ENCODE measurements around the gene CLCN1. TPM values are rescaled to one million over a fixed set of nuclear protein-coding genes. Genes with fewer than 3 reads are reported as not detected.

CLCN1 gene
- total and polyA plus RNA-seq, 2 of the 4 experiments (the other 2 are of a cell fraction): not detected

DNA sequence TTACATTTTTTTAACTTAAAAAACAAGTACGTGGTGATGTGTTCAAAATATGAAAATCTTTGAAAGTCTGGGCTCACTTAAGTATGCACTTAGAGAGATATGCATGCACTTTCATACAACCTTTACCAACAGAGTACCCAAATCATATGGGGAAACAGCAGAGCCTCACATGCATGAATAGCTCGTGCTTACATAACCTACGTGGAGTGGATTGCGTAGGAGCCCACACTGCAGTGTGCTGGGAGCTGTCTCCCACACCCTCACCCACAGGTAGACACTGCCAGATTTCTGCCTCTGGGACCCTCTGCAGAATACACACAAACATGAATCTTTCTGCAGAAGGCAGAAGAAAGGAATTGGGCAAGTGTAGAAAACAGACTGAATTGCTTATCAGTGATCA lies 581 bp downstream of the CLCN1 start:
- H3K4me3 ChIP-seq (ENCODE audit: insufficient read depth, low read depth, low read length): no peak overlapping the region
- no peak overlapping the region for H2BK5ac ChIP-seq (ENCODE audit: low read depth, low read length, poor library complexity, severe bottlenecking)
- H2BK15ac ChIP-seq (ENCODE audit: low read depth, low read length): no peak overlapping the region
- intact Hi-C loops (cut with micrococcal nuclease) (no loop called here), in situ Hi-C loops (cut with MboI; ENCODE audit: low sequenced_read_pairs) (no loop called here), dilution Hi-C loops (cut with HindIII; ENCODE audit: low sequenced_read_pairs, unreplicated experiment) (no loop called here)
- no peak for TF ChIP-seq SMC3 (IDR thresholded peaks at IDR 0.05; ENCODE audit: low read depth, low read length)
- TF ChIP-seq RFX5 (IDR thresholded peaks at IDR 0.05; ENCODE audit: low read depth, low read length): no peak
- TF ChIP-seq POLR2A (IDR thresholded peaks at IDR 0.05; ENCODE audit: low read depth, low read length): no peak
- TF ChIP-seq, protein P1, sequence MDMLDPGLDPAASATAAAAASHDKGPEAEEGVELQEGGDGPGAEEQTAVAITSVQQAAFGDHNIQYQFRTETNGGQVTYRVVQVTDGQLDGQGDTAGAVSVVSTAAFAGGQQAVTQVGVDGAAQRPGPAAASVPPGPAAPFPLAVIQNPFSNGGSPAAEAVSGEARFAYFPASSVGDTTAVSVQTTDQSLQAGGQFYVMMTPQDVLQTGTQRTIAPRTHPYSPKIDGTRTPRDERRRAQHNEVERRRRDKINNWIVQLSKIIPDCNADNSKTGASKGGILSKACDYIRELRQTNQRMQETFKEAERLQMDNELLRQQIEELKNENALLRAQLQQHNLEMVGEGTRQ (IDR thresholded peaks at IDR 0.05; ENCODE audit: low read depth, low read length): no peak
- TF ChIP-seq NFE2L2 (IDR thresholded peaks at IDR 0.05; ENCODE audit: low read depth, low read length): no peak
- no peak for TF ChIP-seq RCOR1 (IDR thresholded peaks at IDR 0.05; ENCODE audit: insufficient replicate concordance, low read length)
- H3K18ac ChIP-seq (ENCODE audit: low read depth, low read length): no peak overlapping the region
- no peak overlapping the region for H4K91ac ChIP-seq (ENCODE audit: insufficient read depth, low read depth, low read length)
- H3K27ac ChIP-seq (ENCODE audit: insufficient read depth, low read length): no peak overlapping the region
- H2AK5ac ChIP-seq (ENCODE audit: low read depth, low read length): no peak overlapping the region
- no peak overlapping the region for H2AK9ac ChIP-seq (replicated peaks; ENCODE audit: low read depth, low read length, poor library complexity)
- no CpG with 5 or more reads among the region's 4 CpGs for WGBS, 2 experiments (ENCODE audit: extremely low coverage in 2 of 2, insufficient read length in 1 of 2)
- H3K9ac ChIP-seq (ENCODE audit: low read depth, low read length): no peak overlapping the region
- H3K36me3 ChIP-seq (ENCODE audit: control insufficient read depth, insufficient read depth, low read length): no peaks in the 10 kb centered on the region
- peaks cover 5% of the 10 kb centered on the region for H3K27me3 ChIP-seq (ENCODE audit: control insufficient read depth, insufficient read depth, low read length)
- CTCF ChIA-PET: interaction anchor here (1.0 kb wide), 1 partner anchor 76 kb away, joined by 3 read pairs; no protein-coding TSS in a partner anchor
- H3K4me1 ChIP-seq (ENCODE audit: control insufficient read depth, insufficient read depth, low read length): peaks cover 6% of the 10 kb centered on the region; the same call in 1 of the 2 replicates
- no peaks in the 10 kb centered on the region for H4K20me1 ChIP-seq (ENCODE audit: insufficient read depth, low read length)
- H3K23ac ChIP-seq (ENCODE audit: low read depth, low read length): no peak overlapping the region
- H4K5ac ChIP-seq (ENCODE audit: low read depth, low read length): no peak overlapping the region
- no peak overlapping the region for H2BK20ac ChIP-seq (ENCODE audit: low read depth, low read length)
- POLR2A ChIA-PET (ENCODE audit: unreplicated experiment): no interaction called here
- no peak for DNase-seq
- no peak overlapping the region for H3K4ac ChIP-seq (ENCODE audit: low read depth, low read length)
- no TSS peak for BruUV-seq (replicated peaks)
- H2BK120ac ChIP-seq (ENCODE audit: low read depth, low read length): no peak overlapping the region
- no peak overlapping the region for H4K8ac ChIP-seq (ENCODE audit: low read depth in 2 of 2, low read length in 2 of 2)
- no peaks in the 10 kb centered on the region for H3K9me1 ChIP-seq (ENCODE audit: insufficient read depth, low read length)
- no peak overlapping the region for H3K56ac ChIP-seq (ENCODE audit: extremely low read depth, insufficient read depth, low read length)
- H3K9me3 ChIP-seq (ENCODE audit: control insufficient read depth, insufficient read depth, low read length): no peaks in the 10 kb centered on the region
- H2AFZ ChIP-seq (replicated peaks; ENCODE audit: low read length, poor library complexity): no peak overlapping the region
- ATAC-seq (ENCODE audit: low read depth): no peak
- no peaks in the 10 kb centered on the region for H3K79me1 ChIP-seq (ENCODE audit: low read depth in 1 of 2, low read length in 2 of 2)
- no peak overlapping the region for H3K4me2 ChIP-seq (ENCODE audit: low read depth, low read length)
- H3K14ac ChIP-seq (replicated peaks; ENCODE audit: low read depth, low read length): no peak overlapping the region

Measured in IMR-90 (cell line).